ENCODE data around the gene EPG5.

DNA sequence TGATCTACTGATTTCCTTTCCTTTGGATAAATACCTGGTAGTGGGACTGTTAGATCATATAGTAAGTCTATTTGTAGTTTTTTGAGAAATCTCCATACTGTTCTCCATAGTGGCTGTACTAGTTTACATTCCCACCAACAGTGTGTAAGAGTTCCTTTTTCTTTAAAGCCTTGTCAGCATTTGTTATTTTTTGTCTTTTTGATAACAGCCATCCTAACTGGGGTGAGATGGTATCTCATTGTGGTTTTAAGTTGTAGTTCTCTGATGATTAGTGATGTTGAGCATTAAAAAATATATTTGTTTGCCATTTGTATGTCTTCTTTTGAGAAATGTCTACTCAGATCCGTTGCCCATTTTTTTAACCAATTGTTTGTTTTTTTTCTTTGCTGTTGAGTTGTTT is 33.9 kb upstream of the EPG5 start:
- TF ChIP-seq, protein P1, sequence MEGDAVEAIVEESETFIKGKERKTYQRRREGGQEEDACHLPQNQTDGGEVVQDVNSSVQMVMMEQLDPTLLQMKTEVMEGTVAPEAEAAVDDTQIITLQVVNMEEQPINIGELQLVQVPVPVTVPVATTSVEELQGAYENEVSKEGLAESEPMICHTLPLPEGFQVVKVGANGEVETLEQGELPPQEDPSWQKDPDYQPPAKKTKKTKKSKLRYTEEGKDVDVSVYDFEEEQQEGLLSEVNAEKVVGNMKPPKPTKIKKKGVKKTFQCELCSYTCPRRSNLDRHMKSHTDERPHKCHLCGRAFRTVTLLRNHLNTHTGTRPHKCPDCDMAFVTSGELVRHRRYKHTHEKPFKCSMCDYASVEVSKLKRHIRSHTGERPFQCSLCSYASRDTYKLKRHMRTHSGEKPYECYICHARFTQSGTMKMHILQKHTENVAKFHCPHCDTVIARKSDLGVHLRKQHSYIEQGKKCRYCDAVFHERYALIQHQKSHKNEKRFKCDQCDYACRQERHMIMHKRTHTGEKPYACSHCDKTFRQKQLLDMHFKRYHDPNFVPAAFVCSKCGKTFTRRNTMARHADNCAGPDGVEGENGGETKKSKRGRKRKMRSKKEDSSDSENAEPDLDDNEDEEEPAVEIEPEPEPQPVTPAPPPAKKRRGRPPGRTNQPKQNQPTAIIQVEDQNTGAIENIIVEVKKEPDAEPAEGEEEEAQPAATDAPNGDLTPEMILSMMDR (IDR thresholded peaks at IDR 0.05), result no peak
- no peak for TF ChIP-seq POLR2A (IDR thresholded peaks at IDR 0.05; ENCODE audit: low read depth)
- TF ChIP-seq POLR2AphosphoS5 (IDR thresholded peaks at IDR 0.05), result no peak

Measured in esophagus muscularis mucosa (tissue), 3 donors.